ENCODE data around the gene PLS1. TPM values are rescaled to one million over a fixed set of nuclear protein-coding genes. Genes with fewer than 3 reads are reported as not detected.

PLS1 gene
- total and polyA plus RNA-seq, 8 donors: 11.4 to 40.4 (median 17.4) TPM

DNA sequence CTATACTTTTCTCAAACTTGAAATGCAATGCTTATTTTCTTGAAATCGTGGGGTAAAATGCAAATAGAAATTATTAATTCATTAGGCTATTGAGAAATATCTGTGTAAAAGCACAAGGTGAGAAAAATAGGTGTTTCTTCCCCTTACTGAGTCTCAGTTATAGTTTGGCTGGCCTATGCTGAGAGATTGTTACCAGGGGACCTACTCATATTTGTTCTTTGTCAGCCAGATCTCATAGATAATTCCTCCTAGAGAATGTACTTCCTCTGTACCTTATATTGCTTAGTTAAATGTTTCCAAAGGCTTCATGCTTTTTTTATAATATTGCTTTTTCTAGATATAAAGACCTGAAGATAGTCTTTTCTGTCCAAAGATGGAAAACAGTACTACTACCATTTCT is 67.7 kb downstream of the PLS1 start:
- DNase-seq: no peak
- intact Hi-C loops (cut with DNase I): no loop called here
- no peak for ATAC-seq
- H3K27ac ChIP-seq: no peak overlapping the region
- H3K4me1 ChIP-seq: no peaks in the 10 kb centered on the region
- H3K9me3 ChIP-seq: no peaks in the 10 kb centered on the region
- no peaks in the 10 kb centered on the region for H3K27me3 ChIP-seq
- TF ChIP-seq, protein P1, sequence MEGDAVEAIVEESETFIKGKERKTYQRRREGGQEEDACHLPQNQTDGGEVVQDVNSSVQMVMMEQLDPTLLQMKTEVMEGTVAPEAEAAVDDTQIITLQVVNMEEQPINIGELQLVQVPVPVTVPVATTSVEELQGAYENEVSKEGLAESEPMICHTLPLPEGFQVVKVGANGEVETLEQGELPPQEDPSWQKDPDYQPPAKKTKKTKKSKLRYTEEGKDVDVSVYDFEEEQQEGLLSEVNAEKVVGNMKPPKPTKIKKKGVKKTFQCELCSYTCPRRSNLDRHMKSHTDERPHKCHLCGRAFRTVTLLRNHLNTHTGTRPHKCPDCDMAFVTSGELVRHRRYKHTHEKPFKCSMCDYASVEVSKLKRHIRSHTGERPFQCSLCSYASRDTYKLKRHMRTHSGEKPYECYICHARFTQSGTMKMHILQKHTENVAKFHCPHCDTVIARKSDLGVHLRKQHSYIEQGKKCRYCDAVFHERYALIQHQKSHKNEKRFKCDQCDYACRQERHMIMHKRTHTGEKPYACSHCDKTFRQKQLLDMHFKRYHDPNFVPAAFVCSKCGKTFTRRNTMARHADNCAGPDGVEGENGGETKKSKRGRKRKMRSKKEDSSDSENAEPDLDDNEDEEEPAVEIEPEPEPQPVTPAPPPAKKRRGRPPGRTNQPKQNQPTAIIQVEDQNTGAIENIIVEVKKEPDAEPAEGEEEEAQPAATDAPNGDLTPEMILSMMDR (IDR thresholded peaks at IDR 0.05): no peak
- H3K4me3 ChIP-seq: no peak overlapping the region
- H3K36me3 ChIP-seq: no peaks in the 10 kb centered on the region

DNA sequence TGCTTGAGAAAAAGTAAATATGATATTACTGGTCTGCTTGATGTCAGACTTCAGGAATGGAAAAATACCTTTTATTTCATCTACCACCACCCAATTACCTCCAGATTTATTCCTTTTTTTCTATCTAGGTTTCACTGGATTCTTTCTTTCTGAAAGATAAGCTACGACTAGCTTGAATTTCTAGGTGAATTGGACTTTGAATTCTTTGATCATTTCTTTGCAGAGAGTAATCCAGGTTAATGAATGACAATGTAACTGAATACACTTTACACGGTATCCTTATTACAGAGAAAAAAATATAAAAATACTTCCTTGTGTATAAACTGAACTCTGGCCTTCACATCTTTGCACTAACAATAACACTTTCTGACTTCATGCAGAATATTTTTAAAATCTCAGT is 68.1 kb downstream of the PLS1 start:
- H3K36me3 ChIP-seq: no peaks in the 10 kb centered on the region
- intact Hi-C loops (cut with DNase I): no loop called here
- no peaks in the 10 kb centered on the region for H3K4me1 ChIP-seq
- no peaks in the 10 kb centered on the region for H3K27me3 ChIP-seq
- no peak for ATAC-seq
- no peak overlapping the region for H3K27ac ChIP-seq
- no peak for DNase-seq
- TF ChIP-seq, protein P1 (IDR thresholded peaks at IDR 0.05): no peak
- H3K9me3 ChIP-seq: no peaks in the 10 kb centered on the region
- no peak overlapping the region for H3K4me3 ChIP-seq

DNA sequence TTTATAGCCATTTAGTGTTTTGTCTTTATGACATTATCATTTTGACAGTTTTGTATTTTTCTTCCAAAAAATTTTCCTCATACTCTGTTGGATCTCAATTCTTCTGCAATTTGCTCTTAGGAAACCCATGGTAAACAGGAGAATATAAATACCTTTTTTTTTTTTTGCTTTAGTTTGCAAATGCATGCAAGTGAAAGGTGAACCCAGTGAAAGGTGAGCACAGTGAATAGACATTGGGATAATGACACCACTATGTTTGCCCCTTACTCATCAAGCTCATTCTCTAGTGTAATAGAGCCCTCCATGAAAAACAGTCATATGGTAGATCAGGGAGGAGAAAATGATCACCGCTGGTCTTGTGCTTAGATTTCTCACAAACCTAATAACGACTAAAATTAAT is 68.6 kb downstream of the PLS1 start:
- no peaks in the 10 kb centered on the region for H3K27me3 ChIP-seq
- H3K36me3 ChIP-seq: no peaks in the 10 kb centered on the region
- TF ChIP-seq, protein P1 (IDR thresholded peaks at IDR 0.05): no peak
- no peak overlapping the region for H3K4me3 ChIP-seq
- DNase-seq (no peak), ATAC-seq (no peak)
- H3K9me3 ChIP-seq: no peaks in the 10 kb centered on the region
- intact Hi-C loops (cut with DNase I): no loop called here
- H3K4me1 ChIP-seq: no peaks in the 10 kb centered on the region
- H3K27ac ChIP-seq: no peak overlapping the region

DNA sequence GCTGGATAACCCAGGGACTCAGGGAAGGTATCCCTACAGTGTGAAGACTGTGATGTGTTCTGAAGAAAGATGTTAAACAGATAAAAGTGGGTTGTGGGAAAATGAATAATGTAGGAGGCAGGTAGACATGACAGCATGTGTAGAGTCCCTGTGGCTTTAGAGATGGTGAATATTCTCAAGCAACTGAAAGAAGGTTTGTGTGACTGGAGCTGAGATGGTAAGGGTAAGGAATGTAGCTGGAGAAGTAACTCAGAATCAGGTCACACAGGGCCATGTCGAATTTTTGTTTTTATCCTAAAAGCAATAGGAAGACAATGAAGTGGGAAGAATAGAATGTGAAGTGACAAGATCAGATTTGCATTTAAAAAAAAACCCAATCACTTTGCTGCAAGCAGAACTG is 73.9 kb downstream of the PLS1 start:
- DNase-seq: no peak
- TF ChIP-seq, protein P1 (IDR thresholded peaks at IDR 0.05): no peak
- Histone ChIP-seq H3K4me1 (no peaks in the 10 kb centered on the region), H3K4me3 (no peak overlapping the region), H3K27me3 (no peaks in the 10 kb centered on the region), H3K27ac (no peak overlapping the region), H3K9me3 (no peaks in the 10 kb centered on the region), H3K36me3 (peaks cover 0 to 6% of the 10 kb centered on the region in 2 donors)
- intact Hi-C loops (cut with DNase I): no loop called here
- ATAC-seq: no peak

DNA sequence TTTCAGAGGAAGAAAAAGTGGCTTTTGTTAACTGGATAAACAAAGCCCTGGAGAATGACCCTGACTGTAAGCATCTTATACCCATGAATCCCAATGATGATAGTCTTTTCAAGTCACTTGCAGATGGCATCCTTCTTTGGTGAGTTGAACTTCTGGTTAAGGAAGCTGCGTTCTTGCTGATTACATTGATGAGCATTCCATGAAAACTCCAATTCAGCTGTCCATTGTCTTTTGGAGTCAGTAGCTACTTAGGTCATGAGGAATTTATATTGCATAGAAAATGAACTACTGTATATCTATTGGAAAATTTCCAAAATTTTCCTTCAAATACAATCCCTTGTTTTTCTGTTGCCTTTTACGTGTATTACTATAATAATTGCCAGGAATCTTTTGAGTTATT is 80.0 kb downstream of the PLS1 start:
- DNase-seq: no peak
- ATAC-seq: no peak
- Histone ChIP-seq H3K36me3 (peaks cover 0 to 6% of the 10 kb centered on the region in 2 donors), H3K4me1 (no peaks in the 10 kb centered on the region), H3K27ac (no peak overlapping the region), H3K4me3 (no peak overlapping the region), H3K9me3 (no peaks in the 10 kb centered on the region), H3K27me3 (no peaks in the 10 kb centered on the region)
- TF ChIP-seq, protein P1 (IDR thresholded peaks at IDR 0.05): no peak
- intact Hi-C loops (cut with DNase I): no loop called here
